Mononuclear cell (primary cell): ENCODE measurements around the gene WDR33. TPM values are rescaled to one million over a fixed set of nuclear protein-coding genes. Genes with fewer than 3 reads are reported as not detected.

Source experiments
- H3K27me3 ChIP-seq: 2 replicates; pipeline ENCODE4 v1.6.0; 2011; ENCODE audit warnings: low read length, control low read depth; ENCODE audit not compliant: insufficient read depth
- H3K4me1 ChIP-seq: 2 replicates; pipeline ENCODE4 v1.5.1; 2011; ENCODE audit warnings: mild to moderate bottlenecking, low read length, control low read depth; ENCODE audit not compliant: insufficient read depth
- H3K4me3 ChIP-seq: 2 replicates; pipeline ENCODE4 v1.5.1; 2011; ENCODE audit warnings: mild to moderate bottlenecking, low read length, moderate library complexity
- H3K9me3 ChIP-seq: 2 replicates; pipeline ENCODE4 v1.5.1; 2011; ENCODE audit warnings: low read depth, mild to moderate bottlenecking, control low read depth, low read length
- total RNA-seq: library from RNA; depleted of rRNA; stranded (reverse); fragments of >200 nt; gene quantifications from one replicate; pipeline ENCODE4 v1.2.3, GENCODE V29; 2012

WDR33 gene
- total RNA-seq, 1 donor: 68.0 TPM

DNA sequence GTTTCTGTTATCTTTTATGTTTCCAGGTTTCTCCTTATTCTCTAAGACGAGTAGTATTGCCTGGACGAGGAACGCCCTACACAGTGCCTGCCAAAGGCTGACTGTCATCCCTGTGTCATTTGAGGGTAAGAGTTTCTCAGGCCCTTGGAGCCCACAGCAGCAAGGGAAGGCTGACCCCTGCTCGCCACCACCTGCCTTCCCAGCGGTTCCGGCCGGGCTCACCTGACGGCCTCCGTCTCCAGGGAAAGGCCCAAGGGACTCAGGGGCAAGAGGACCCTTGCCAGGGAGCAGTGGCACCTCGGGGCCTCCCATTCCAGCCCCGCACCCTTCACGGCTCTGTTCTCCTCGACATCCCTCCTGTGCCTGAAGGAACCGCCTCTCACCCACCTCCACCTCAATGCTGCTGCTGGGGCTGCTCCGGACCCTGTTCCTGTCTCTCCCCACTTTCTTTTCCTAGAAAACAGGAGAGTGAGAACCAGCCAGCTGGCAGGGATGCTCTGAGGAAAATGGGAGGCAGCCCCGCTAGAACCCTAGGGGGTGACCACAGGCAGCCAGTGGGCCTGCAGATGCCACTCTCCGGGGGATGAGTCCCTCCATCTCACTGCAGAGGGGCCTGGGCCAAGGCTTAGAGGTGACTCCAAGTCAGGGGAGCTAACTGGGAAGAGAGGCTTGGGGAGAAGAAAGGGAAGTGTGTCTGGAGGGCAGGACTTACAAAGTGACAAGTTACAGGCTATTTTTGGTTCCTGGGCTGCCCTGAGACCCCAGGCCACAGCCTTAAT lies 137.5 kb downstream of the WDR33 start:
- H3K4me1 ChIP-seq: peaks cover 9% of the 10 kb centered on the region
- H3K4me3 ChIP-seq: no peak overlapping the region
- H3K27me3 ChIP-seq: peaks cover 39% of the 10 kb centered on the region
- no peaks in the 10 kb centered on the region for H3K9me3 ChIP-seq

DNA sequence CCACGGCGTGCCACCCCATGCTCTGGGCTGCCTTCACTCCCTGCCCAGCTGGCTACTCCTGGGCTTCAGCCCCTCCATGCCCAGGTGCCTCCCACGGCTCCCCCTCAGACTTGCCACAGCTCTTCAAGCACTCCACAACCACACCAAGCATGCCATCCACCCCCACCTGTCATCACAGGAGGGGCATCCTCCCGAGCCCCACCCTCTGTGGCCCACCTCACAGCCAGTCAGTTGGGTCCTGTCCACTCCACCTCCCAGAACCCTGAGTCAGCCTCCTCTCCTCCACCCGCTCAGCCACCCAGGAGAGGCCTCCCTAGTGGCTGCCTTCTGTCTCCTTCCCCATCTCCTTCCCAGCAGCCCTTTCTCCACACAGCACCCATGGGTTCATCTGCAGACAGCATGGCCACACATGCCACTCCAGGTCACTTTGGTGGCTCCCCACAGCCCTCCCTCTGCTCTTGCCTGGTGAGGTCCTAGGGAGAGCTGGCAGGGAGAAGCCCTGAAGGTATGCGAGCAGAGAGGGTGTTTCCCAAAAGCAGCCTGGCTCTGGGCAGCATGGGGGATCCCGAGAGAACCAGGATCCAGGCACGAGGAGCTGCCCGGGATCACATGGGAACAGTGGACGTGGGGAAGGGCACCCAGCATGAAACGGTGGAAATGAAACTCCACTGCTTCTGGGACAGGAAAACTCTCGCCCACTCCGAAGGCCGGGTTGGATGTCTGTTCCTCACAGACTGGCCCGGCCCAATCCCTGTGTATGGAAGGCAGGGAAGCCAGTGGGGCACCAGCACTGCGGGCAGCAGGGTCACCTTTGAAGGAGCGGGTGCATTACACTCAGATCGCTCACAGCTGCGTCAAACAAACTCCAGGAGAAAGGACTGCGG lies 138.4 kb downstream of the WDR33 start:
- H3K9me3 ChIP-seq: no peaks in the 10 kb centered on the region
- peaks cover 41% of the 10 kb centered on the region for H3K27me3 ChIP-seq
- no peak overlapping the region for H3K4me3 ChIP-seq
- peaks cover 9% of the 10 kb centered on the region for H3K4me1 ChIP-seq

DNA sequence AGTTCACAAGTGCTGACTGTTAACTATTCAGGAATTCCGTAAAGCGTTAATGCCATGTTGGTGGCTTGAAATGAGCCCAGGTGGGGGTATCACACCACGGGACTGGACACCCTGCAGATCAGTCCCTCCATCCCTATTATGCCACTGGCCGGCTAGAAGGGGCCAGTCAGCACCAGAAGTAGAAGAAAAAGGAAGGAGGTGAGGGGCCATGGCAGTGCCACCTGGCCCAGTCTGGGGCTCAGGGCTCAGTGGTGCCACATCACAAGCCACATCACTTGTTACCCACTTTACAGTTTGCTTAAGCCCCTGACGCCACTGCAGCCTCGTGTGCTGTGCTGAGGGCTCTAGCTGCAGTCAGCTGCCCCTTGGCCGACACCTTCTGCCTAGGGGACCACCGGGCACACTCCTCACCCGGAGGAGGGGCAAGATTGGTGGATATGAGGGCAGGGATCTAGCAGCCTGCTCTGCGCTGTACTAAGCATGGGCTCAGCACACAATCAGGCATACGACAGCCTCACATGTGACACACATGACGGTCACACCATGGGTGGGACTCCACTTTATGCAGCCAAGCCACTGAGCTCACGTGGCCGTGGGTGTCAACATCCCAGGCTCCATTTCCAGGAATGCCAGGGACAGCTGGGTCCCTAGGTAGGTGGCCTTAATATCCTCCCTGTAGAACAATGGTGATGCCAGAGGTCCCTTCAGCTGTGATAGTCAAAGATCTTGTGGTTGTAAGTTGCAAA lies 139.2 kb downstream of the WDR33 start:
- Histone ChIP-seq H3K4me1 (peaks cover 9% of the 10 kb centered on the region), H3K9me3 (no peaks in the 10 kb centered on the region), H3K27me3 (peaks cover 45% of the 10 kb centered on the region), H3K4me3 (no peak overlapping the region)

GRCh38 chr2:127670957-127671290 lies 140.0 kb downstream of the WDR33 start:
- peaks cover 9% of the 10 kb centered on the region for H3K4me1 ChIP-seq
- peaks cover 46% of the 10 kb centered on the region for H3K27me3 ChIP-seq
- no peak overlapping the region for H3K4me3 ChIP-seq
- H3K9me3 ChIP-seq: no peaks in the 10 kb centered on the region

GRCh38 chr2:127670055-127670956 lies 140.7 kb downstream of the WDR33 start:
- peaks cover 48% of the 10 kb centered on the region for H3K27me3 ChIP-seq
- no peak overlapping the region for H3K4me3 ChIP-seq
- no peaks in the 10 kb centered on the region for H3K9me3 ChIP-seq
- H3K4me1 ChIP-seq: peaks cover 4% of the 10 kb centered on the region

- Histone ChIP-seq H3K27me3 (peaks cover 51% of the 10 kb centered on the region), H3K4me3 (no peak overlapping the region), H3K4me1 (no peaks in the 10 kb centered on the region), H3K9me3 (no peaks in the 10 kb centered on the region)
These were observed 141.9 kb downstream of the WDR33 start for GRCh38 chr2:127669056-127669455.

DNA sequence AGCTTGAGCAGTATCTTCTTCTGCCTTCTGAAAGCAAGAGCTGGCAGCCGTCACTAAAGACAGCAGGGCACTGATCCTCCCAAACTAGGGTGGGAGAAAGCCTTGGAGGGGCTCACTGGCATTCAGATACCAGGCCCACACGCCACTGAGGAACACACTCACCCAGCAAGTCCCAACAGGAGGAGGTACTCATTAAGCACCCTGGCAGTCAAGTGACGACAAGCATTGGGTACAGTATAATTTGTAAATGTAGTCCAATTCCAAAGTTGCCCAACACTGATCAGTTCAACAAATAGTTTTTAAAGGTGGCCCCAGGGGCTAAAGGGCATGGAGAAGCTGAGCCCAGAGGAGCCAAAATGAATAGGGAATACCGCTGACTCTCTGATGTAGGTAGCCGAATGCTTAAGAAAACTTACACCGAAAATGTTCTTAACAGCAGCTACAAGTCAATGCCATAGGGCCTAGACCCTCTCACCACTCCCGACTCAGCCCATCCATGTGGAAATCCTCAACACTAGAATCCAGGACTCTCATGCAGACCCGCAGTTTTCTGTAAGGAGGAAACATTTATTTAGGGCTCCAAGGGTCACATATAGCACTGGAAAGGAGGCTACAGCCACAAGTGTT lies 145.6 kb downstream of the WDR33 start:
- no peaks in the 10 kb centered on the region for H3K9me3 ChIP-seq
- H3K4me3 ChIP-seq: no peak overlapping the region
- peaks cover 54% of the 10 kb centered on the region for H3K27me3 ChIP-seq
- H3K4me1 ChIP-seq: no peaks in the 10 kb centered on the region

DNA sequence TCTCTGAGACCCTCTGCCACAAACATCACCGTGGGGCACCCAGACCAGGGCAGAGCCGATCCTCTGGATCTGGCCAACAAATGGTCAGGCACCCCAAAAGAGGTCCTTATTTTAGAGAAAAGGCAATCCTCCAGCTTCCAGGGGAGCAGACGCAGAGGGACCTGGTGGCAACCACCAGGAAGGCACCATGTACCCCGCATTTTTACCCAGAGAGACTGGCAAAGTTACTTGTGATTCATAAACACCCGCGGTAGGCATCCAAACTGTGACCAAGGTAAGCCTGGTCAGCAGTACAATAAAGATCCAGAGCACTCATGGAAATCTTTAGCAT lies 146.1 kb downstream of the WDR33 start:
- no peaks in the 10 kb centered on the region for H3K9me3 ChIP-seq
- H3K27me3 ChIP-seq: peaks cover 52% of the 10 kb centered on the region
- no peak overlapping the region for H3K4me3 ChIP-seq
- no peaks in the 10 kb centered on the region for H3K4me1 ChIP-seq

DNA sequence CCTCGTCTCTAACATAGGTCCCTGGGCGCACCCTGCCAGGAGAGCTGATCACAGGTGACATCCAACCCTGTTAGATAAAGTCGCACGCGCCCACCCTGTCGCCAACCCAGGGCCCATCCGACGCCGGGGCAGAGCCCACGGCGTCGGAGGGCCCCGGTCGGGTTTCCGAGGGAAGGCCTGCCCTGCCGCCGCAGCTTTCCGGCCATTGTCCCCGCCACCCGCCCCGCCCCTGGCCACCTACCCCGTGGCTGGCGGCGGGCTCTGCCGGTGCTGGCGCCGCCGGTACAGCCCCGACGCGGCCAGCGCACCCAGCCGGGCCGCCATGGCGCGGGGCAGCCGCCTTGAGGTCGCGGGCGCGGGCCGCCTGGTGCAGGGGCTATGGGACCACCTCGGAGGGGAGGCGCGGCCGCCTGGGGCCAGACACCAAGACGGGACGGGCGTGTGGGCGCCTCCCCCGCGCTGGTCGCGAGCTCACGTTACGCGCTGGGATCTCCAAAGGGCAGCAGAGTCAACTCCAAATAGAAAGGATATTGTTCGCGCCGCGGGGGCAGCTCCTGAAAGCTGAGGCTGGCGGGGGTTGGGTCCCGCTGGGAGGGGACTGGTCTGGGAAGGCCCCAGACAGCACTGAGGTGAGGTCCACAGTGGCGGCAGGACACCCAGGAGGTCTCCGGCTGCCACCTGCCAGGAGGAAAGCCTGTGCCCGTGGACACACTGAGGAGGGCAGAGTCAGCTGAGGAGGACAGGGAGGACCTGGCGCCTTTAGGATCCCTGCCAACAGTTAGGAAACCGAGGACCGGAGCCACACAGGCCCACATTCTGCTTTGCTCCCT lies 146.7 kb downstream of the WDR33 start:
- H3K9me3 ChIP-seq: no peaks in the 10 kb centered on the region
- no peak overlapping the region for H3K4me3 ChIP-seq
- H3K27me3 ChIP-seq: peaks cover 51% of the 10 kb centered on the region
- H3K4me1 ChIP-seq: no peaks in the 10 kb centered on the region

DNA sequence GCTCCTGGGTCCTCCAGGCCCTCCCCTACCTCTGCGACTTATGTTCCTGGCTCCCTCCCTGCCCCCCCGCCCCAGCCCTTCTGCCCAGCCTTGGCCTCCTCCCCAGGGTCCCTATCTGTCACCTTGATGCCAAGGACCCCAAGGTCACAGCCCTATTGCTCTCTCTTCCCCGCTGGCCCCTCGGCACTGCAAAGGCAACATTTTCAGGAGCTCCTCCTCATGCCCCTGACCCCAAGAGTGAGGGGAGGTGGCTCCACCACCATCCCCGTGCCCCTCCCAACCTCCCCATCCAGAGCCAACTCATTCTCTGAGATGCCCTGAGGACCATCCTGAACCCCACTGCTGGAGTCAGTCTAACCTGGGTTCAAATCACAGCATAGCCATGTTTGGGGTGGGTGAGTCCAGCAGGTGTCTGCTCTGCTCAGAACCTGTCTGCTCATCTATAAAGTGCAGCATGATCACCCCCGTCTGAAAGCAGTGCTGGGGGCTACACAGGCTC lies 147.4 kb downstream of the WDR33 start:
- Histone ChIP-seq H3K4me3 (no peak overlapping the region), H3K4me1 (no peaks in the 10 kb centered on the region), H3K9me3 (no peaks in the 10 kb centered on the region), H3K27me3 (peaks cover 47% of the 10 kb centered on the region)

GRCh38 chr2:127662937-127663565 lies 147.9 kb downstream of the WDR33 start:
- Histone ChIP-seq H3K9me3 (no peaks in the 10 kb centered on the region), H3K4me1 (no peaks in the 10 kb centered on the region), H3K4me3 (no peak overlapping the region), H3K27me3 (peaks cover 47% of the 10 kb centered on the region)

- no peaks in the 10 kb centered on the region for H3K4me1 ChIP-seq
These were observed 148.9 kb downstream of the WDR33 start for GRCh38 chr2:127661949-127662510.

More at GRCh38 chr2:127661949-127662510, 148.9 kb downstream of the WDR33 start:
- Histone ChIP-seq H3K4me3 (no peak overlapping the region), H3K9me3 (no peaks in the 10 kb centered on the region), H3K27me3 (peaks cover 39% of the 10 kb centered on the region)
